Nephron (organoid): ENCODE data around the gene AP2B1.

ENCODE experiments used
- H3K27ac Mint-ChIP-seq, 3 experiments: 2 replicates each; pipeline ENCODE4 v1.8.0; 2020; ENCODE audit warnings: mixed read lengths in 3 of 3, mild to moderate bottlenecking in 2 of 3, moderate library complexity in 1 of 3
- H3K27me3 Mint-ChIP-seq: 2 replicates; pipeline ENCODE4 v1.8.0; 2021; ENCODE audit warnings: low read depth, mild to moderate bottlenecking, moderate library complexity, mixed read lengths
- H3K36me3 Mint-ChIP-seq: 2 replicates; pipeline ENCODE4 v1.8.0; 2020; ENCODE audit warnings: low read depth, mixed read lengths
- H3K4me1 Mint-ChIP-seq: 2 replicates; pipeline ENCODE4 v1.8.0; 2020; ENCODE audit warnings: mixed read lengths
- H3K4me3 Mint-ChIP-seq, 3 experiments: 2 replicates each; pipeline ENCODE4 v1.8.0; 2020; ENCODE audit warnings: mild to moderate bottlenecking in 3 of 3, mixed read lengths in 3 of 3, moderate library complexity in 2 of 3
- H3K9me3 Mint-ChIP-seq: 2 replicates; pipeline ENCODE4 v1.8.0; 2020; ENCODE audit warnings: mixed read lengths
- TF ChIP-seq, protein P1 (sequence below), 3 experiments: fragments of 200-600 bp; sonication (generic); IDR thresholded peaks; one replicate each; pipeline ENCODE4 v1.5.0; 2021; ENCODE audit warnings: antibody characterized with exemption in 3 of 3; ENCODE audit not compliant: unreplicated experiment in 3 of 3

The AP2B1 gene

DNA sequence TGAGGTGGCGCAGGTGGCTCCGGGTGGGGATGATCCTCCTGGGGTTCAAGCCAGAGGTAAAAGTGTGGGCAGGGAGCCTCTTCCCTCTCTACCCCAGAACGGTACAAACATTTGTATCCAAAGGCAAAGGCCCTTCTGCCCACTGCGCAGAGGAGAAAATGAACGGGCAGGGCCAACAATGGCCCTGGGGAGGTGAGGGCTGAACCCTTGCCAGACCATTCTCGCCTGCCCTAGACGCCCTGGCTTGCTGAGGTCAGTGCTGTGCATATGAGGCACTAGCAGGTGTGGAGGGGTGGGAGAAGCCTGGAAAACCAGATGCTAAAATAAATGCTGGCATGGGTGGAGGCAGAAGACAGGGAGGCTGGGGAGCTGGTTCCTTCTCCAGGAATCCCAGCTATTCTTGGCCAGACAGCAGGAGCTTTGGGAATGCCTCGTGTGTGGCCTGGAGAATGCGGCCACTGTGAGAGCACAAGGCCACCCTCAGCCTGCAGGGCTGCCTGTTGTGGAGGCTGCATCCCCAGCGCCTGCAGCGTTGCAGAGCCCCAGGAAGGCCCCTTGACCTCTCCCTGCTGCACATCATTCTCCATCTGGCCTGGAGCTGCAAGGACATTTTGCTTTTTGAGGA is 178.1 kb downstream of the AP2B1 start:
- H3K4me1 Mint-ChIP-seq = peaks cover 30% of the 10 kb centered on the region
- peaks cover 18% of the 10 kb centered on the region for H3K27me3 Mint-ChIP-seq
- no peaks in the 10 kb centered on the region for H3K36me3 Mint-ChIP-seq

DNA sequence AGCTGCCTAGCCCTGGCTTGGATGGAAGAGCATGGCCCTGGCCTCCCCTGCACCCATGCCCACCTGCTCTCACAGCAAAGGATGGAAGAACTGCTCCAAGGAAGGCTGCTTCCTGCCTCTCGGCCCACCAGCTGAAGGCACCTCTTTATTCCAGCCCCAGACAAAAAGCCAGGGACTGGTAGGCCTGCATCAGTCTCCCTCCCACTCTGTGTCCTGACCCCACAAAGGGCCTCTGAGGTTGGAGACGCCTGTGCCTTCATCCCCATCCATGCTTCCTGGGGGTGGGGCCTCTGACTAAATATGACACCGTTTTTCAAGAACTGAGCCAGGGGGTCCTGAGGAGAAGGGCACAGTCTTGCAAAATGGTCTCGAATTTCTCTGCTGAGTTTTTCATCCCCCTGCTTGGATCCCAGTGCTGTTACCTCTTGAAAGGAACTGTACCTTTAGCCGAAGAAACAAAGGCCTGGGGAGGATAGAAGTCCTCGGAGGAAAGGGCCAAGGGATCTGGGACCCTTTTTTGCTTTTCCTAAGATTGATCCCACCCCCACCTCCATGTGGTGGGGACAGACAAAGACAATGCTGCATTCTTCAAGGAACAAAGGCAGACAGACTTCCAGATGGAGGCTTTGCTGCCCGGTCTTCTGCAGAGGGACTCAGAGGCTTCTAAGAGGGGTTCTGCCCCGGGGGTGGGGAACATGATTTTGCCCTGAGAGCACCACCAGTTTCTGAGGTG is 178.8 kb downstream of the AP2B1 start:
- H3K4me3 Mint-ChIP-seq = peak overlapping the region; percentile 43 to 90 (median 56)
- TF ChIP-seq, protein P1, sequence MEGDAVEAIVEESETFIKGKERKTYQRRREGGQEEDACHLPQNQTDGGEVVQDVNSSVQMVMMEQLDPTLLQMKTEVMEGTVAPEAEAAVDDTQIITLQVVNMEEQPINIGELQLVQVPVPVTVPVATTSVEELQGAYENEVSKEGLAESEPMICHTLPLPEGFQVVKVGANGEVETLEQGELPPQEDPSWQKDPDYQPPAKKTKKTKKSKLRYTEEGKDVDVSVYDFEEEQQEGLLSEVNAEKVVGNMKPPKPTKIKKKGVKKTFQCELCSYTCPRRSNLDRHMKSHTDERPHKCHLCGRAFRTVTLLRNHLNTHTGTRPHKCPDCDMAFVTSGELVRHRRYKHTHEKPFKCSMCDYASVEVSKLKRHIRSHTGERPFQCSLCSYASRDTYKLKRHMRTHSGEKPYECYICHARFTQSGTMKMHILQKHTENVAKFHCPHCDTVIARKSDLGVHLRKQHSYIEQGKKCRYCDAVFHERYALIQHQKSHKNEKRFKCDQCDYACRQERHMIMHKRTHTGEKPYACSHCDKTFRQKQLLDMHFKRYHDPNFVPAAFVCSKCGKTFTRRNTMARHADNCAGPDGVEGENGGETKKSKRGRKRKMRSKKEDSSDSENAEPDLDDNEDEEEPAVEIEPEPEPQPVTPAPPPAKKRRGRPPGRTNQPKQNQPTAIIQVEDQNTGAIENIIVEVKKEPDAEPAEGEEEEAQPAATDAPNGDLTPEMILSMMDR (IDR thresholded peaks at IDR 0.05; ENCODE audit: unreplicated experiment in 3 of 3) = no peak

More for the DNA sequence above, 178.1 kb downstream of the AP2B1 start:
- no peaks in the 10 kb centered on the region for H3K9me3 Mint-ChIP-seq
- TF ChIP-seq, protein P1 (IDR thresholded peaks at IDR 0.05; ENCODE audit: unreplicated experiment in 3 of 3) = no peak
- H3K27ac Mint-ChIP-seq = peak overlapping the region; percentile 51 to 89 (median 68)
- peak overlapping the region; percentile 88 to 90 (median 90) for H3K4me3 Mint-ChIP-seq

DNA sequence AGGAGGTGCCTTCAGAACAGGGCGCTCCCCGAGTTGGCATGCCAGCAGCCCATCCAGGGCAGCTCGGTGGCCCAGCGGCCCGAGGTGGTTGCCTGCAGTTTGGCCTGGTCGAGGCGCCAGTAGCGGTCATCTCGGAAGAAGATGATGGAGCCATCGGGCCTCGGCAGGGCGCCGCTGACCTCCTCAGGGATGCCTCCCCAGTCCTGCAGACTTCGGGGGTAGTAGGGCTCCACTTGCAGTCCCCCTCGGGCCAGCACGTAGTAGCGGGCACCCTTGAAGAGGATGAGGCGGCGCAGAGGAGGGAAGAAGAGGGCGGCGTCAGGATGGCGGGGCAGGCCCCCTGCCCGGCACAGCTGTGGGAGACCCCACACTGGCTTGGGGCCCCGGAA is 179.4 kb downstream of the AP2B1 start:
- H3K27me3 Mint-ChIP-seq = peaks cover 18% of the 10 kb centered on the region
- H3K27ac Mint-ChIP-seq = peak overlapping the region in 1 of 3 experiments; percentile 89
- H3K9me3 Mint-ChIP-seq = no peaks in the 10 kb centered on the region
- no peak overlapping the region for H3K4me3 Mint-ChIP-seq
- TF ChIP-seq, protein P1 (IDR thresholded peaks at IDR 0.05; ENCODE audit: unreplicated experiment in 3 of 3) = no peak
- no peaks in the 10 kb centered on the region for H3K36me3 Mint-ChIP-seq
- peaks cover 30% of the 10 kb centered on the region for H3K4me1 Mint-ChIP-seq

More for the DNA sequence above, 178.8 kb downstream of the AP2B1 start:
- Mint-ChIP-seq H3K27ac (peak overlapping the region; percentile 51 to 89 (median 68)), H3K4me1 (peaks cover 30% of the 10 kb centered on the region), H3K9me3 (no peaks in the 10 kb centered on the region), H3K27me3 (peaks cover 18% of the 10 kb centered on the region), H3K36me3 (no peaks in the 10 kb centered on the region)

DNA sequence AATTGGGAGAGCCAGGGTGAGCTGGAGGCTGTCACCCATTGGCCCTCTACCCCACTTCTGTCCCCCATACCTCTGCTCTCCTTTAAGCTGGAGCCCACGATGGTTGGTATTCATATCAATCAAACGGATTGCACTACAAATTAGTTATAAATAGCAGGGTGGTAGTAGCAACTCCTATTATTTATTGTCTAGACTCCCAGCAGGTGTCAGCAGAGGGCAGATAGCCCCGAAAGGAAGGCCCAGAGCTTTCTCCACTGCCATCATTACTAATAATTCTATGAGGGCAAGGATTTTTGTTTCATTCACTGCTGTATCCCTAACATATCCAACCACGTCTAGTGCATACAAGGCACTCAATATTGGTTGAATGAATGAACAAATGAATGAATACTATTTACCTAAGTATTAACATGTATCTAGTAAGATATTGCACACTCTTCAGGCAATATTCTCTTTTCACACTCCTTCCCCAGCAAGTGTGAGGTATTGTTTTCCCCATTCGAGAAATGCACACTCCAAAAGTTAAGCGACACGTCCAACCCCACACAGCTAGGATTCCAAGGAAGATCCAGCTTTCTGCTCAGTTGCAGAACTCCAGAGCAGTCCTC is 179.9 kb downstream of the AP2B1 start:
- Mint-ChIP-seq H3K36me3 (no peaks in the 10 kb centered on the region), H3K4me3 (peak overlapping the region in 2 of 3 experiments; percentile 44 to 55), H3K27ac (peak overlapping the region in 2 of 3 experiments; percentile 41 to 60), H3K27me3 (peaks cover 18% of the 10 kb centered on the region), H3K4me1 (peaks cover 32% of the 10 kb centered on the region), H3K9me3 (no peaks in the 10 kb centered on the region)
- TF ChIP-seq, protein P1 (IDR thresholded peaks at IDR 0.05; ENCODE audit: unreplicated experiment in 3 of 3) = peak; percentile 49 to 54 (median 51)

GRCh38 chr17:35768797-35769196 is 181.7 kb downstream of the AP2B1 start:
- Mint-ChIP-seq H3K4me3 (no peak overlapping the region), H3K9me3 (no peaks in the 10 kb centered on the region), H3K4me1 (peaks cover 42% of the 10 kb centered on the region), H3K27ac (no peak overlapping the region), H3K36me3 (no peaks in the 10 kb centered on the region), H3K27me3 (peaks cover 18% of the 10 kb centered on the region)
- TF ChIP-seq, protein P1 (IDR thresholded peaks at IDR 0.05; ENCODE audit: unreplicated experiment in 3 of 3) = no peak
